Cardiac fibroblast (primary cell): ENCODE measurements around the gene MYD88.

Experiments
- DNase-seq, 2 donors: peaks; one replicate each; pipeline versions ENCODE4 v3.0.0 to v3.0.0-alpha.2; 2010; ENCODE audit warnings: low read depth in 2 of 2
- H3K4me3 ChIP-seq, 2 donors: replicated peaks in 1 of 2; 1 replicate in 1 of 2; 2 replicates in 1 of 2; pipeline ENCODE4 v1.5.1; 2011; ENCODE audit warnings: low read depth in 2 of 2, low read length in 2 of 2, mild to moderate bottlenecking in 2 of 2, moderate library complexity in 1 of 2
- CTCF ChIP-seq: IDR thresholded peaks from one replicate; pipeline ENCODE4 v1.5.1; 2011; ENCODE audit warnings: low read depth, mild to moderate bottlenecking, low read length, inconsistent platforms

Gene MYD88

GRCh38 chr3:38143511-38143910, 5.0 kb downstream of the MYD88 start:
- no peak overlapping the region for H3K4me3 ChIP-seq
- DNase-seq, result no peak
- no peak for TF ChIP-seq CTCF

GRCh38 chr3:38146504-38146903, 8.0 kb downstream of the MYD88 start:
- no peak for TF ChIP-seq CTCF
- DNase-seq, result no peak
- no peak overlapping the region for H3K4me3 ChIP-seq

- no peak for DNase-seq
- TF ChIP-seq CTCF, result no peak
- no peak overlapping the region for H3K4me3 ChIP-seq
Measured at GRCh38 chr3:38147421-38147820, 9.0 kb downstream of the MYD88 start.

GRCh38 chr3:38148311-38148882, 9.9 kb downstream of the MYD88 start:
- H3K4me3 ChIP-seq, result no peak overlapping the region
- no peak for TF ChIP-seq CTCF
- no peak for DNase-seq

- H3K4me3 ChIP-seq, result no peak overlapping the region
- no peak for DNase-seq
- TF ChIP-seq CTCF, result no peak
Measured at GRCh38 chr3:38149708-38150107, 11.2 kb downstream of the MYD88 start.

GRCh38 chr3:38150780-38151528, 12.5 kb downstream of the MYD88 start:
- no peak for DNase-seq

More at GRCh38 chr3:38150780-38151528, 12.5 kb downstream of the MYD88 start:
- H3K4me3 ChIP-seq, result no peak overlapping the region
- TF ChIP-seq CTCF, result no peak
